Upper lobe of right lung (tissue), 1 donor: ENCODE measurements around the gene ARHGAP6. TPM values are rescaled to one million over a fixed set of nuclear protein-coding genes. Genes with fewer than 3 reads are reported as not detected.

ENCODE experiments used
- ATAC-seq: fragments of 200-7000 bp; cut with Tn5 transposase; one replicate; pipeline ENCODE4 v1.9.1; 2020; ENCODE audit warnings: mild to moderate bottlenecking, moderate library complexity
- DNase-seq: peaks from one replicate; pipeline ENCODE4 v3.0.0-alpha.2; 2020
- H3K27ac ChIP-seq: fragments of 200-600 bp; one replicate; pipeline ENCODE4 v1.8.0; 2022
- H3K27me3 ChIP-seq: fragments of 200-600 bp; one replicate; pipeline ENCODE4 v1.8.0; 2022; ENCODE audit warnings: mild to moderate bottlenecking
- H3K36me3 ChIP-seq: fragments of 200-600 bp; one replicate; pipeline ENCODE4 v1.8.0; 2022
- H3K4me1 ChIP-seq: fragments of 200-600 bp; one replicate; pipeline ENCODE4 v1.8.0; 2022
- H3K4me3 ChIP-seq: fragments of 200-600 bp; one replicate; pipeline ENCODE4 v1.8.0; 2022; ENCODE audit warnings: mild to moderate bottlenecking
- H3K9me3 ChIP-seq: fragments of 200-600 bp; one replicate; pipeline ENCODE4 v1.8.0; 2022
- intact Hi-C: fragments of 100-400 bp; cut with DNase I; formaldehyde crosslinking; loops from one replicate; pipeline ENCODE4 v1.11.0; 2022
- total RNA-seq: library from RNA; stranded (reverse); fragmentation: NEBNext Ultra II Directional; extraction: Animal tissue kit (Norgen Biotek cat#: 25700); gene quantifications from one replicate; pipeline ENCODE4 v1.2.1, GENCODE V29; 2021
- TF ChIP-seq, protein P1 (sequence below): fragments of 200-600 bp; IDR thresholded peaks from one replicate; pipeline ENCODE4 v1.8.0; 2022; ENCODE audit warnings: antibody characterized with exemption
- donor health status: DM: no; HTN: yes; CAD: no; lungs with severe emphysema.

ARHGAP6 gene
- total RNA-seq, 1 donor from 2014 or later: 17.1 TPM

DNA sequence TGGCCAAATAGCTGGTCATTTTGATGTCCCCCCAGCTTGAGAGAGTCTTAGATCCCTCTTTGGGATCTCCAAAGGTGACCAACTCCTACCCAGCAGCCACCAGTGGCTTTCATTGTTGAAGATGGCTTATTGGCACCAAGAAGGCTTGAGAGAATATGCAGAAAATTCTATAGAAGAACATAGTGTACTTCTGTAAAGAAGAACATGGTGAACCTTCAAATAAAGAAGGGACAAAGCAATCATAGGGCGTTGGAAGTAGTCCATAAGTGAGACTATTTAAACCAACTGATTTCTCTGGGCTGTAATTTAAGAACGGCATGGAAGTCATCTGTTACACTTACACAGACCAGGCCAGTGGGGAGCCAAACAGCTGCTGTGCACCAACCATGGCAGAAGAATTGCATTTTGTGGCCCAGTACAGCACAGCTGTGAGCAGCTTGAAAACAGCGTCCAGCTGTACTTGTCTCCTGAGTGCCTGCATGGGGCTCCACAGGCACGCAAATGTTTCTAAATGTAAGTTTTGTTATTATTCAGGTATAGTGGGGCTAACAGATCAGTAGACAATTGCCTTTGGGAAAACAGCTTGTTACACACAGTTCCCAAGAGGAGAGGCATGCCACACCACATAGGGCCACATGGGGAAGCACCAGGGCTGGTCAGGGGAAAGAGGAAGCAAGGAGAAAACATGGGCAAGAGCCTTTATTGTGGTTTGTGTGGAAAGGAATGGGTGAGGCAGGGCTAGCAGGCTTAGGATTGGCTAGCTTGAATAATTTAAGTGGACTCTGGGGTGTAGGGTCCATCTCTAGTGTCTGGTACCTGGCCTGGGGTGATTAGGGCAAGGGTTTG is 125.0 kb downstream of the ARHGAP6 start:
- no peaks in the 10 kb centered on the region for H3K4me1 ChIP-seq
- no peaks in the 10 kb centered on the region for H3K36me3 ChIP-seq
- TF ChIP-seq, protein P1, sequence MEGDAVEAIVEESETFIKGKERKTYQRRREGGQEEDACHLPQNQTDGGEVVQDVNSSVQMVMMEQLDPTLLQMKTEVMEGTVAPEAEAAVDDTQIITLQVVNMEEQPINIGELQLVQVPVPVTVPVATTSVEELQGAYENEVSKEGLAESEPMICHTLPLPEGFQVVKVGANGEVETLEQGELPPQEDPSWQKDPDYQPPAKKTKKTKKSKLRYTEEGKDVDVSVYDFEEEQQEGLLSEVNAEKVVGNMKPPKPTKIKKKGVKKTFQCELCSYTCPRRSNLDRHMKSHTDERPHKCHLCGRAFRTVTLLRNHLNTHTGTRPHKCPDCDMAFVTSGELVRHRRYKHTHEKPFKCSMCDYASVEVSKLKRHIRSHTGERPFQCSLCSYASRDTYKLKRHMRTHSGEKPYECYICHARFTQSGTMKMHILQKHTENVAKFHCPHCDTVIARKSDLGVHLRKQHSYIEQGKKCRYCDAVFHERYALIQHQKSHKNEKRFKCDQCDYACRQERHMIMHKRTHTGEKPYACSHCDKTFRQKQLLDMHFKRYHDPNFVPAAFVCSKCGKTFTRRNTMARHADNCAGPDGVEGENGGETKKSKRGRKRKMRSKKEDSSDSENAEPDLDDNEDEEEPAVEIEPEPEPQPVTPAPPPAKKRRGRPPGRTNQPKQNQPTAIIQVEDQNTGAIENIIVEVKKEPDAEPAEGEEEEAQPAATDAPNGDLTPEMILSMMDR: no peak
- DNase-seq (no peak), ATAC-seq (peak; percentile 82)
- intact Hi-C loops: no loop called here
- no peaks in the 10 kb centered on the region for H3K9me3 ChIP-seq
- H3K4me3 ChIP-seq: no peak overlapping the region
- H3K27me3 ChIP-seq: no peaks in the 10 kb centered on the region
- peak overlapping the region; percentile 47 for H3K27ac ChIP-seq

DNA sequence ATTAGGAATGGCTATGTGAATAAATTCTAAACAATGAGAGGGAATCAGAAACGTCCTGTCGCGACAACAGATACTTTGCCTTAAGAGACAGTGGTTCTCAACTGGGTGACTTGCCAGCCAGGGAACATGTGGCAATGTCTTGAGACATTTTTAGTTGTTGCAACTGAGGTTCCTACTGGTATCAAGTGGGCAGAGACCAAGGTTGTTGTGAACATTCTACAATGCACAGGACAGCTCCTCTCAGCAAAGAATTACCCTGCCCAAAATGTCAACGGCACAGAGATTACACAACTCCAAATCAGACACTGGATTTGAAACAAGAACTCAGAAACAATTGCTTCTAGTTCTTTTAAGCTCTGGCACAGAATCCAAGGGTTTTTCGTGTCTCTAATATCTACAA is 128.6 kb downstream of the ARHGAP6 start:
- Histone ChIP-seq H3K4me1 (no peaks in the 10 kb centered on the region), H3K36me3 (no peaks in the 10 kb centered on the region), H3K9me3 (no peaks in the 10 kb centered on the region), H3K27ac (no peak overlapping the region), H3K4me3 (no peak overlapping the region), H3K27me3 (no peaks in the 10 kb centered on the region)
- DNase-seq: no peak
- ATAC-seq: no peak
- intact Hi-C loops: loop anchor here (10.0 kb wide), 1 partner anchor 238 kb away; no protein-coding TSS in a partner anchor
- TF ChIP-seq, protein P1: no peak

DNA sequence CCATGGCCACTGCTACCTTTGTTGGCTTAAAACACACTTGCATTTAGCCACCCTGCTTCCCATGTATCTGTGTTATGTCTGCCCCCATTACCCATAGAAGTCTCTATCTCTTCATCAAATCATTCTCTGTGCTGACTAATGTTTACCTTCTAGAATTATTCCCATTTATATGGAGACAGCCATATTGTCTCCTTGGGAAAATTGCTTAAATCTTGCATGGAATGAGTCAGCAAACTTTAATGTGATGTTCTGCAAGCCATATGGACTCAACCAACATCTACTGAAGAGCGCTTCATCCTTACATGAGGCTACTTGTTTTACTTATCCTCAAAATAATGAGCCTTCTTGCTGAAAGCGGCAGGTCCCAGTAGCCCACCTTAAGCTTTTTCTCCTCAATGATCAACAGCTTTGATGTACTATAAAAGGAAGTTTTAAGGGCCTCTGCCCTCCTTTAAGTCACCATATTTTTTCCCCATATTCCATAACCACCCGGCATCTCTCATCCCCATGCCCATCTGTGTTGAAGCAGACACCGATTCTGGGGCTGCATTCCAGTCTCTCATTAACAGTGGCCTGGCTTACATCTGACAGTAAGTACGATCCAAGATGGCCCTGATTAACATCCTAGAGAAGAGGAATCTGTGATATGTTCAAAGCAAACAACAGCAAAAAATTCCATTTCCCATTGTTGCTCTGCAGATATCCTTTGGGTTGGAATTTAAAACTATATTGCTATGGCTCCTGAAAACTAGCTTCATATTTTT is 130.4 kb downstream of the ARHGAP6 start:
- no peaks in the 10 kb centered on the region for H3K36me3 ChIP-seq
- no peaks in the 10 kb centered on the region for H3K4me1 ChIP-seq
- TF ChIP-seq, protein P1: no peak
- no peak overlapping the region for H3K27ac ChIP-seq
- DNase-seq (no peak), ATAC-seq (no peak)
- no peak overlapping the region for H3K4me3 ChIP-seq
- intact Hi-C loops: loop anchor here (10.0 kb wide), 1 partner anchor 239 kb away; no protein-coding TSS in a partner anchor
- H3K9me3 ChIP-seq: no peaks in the 10 kb centered on the region
- H3K27me3 ChIP-seq: no peaks in the 10 kb centered on the region

DNA sequence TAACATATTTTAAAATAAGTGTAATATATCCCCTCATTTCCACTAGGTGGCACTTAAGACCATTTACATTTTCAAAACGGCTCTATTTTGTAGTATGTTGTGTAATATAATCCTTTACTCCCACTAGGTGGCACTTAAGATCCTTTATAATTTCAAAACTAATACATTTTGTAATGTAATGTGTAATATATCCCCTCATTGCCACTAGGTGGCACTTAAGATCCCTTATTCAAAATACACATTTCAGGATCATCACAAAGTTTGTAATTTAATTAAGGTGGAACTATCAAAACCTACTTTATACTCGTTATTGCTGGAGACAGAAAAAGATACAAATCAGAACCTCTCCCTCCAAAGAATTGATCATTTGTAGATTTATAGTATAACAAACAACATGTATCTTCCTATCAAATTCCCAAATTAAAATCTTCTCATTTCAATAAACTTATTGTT is 132.5 kb downstream of the ARHGAP6 start:
- Histone ChIP-seq H3K9me3 (no peaks in the 10 kb centered on the region), H3K27me3 (no peaks in the 10 kb centered on the region), H3K36me3 (no peaks in the 10 kb centered on the region), H3K27ac (no peak overlapping the region), H3K4me1 (no peaks in the 10 kb centered on the region), H3K4me3 (no peak overlapping the region)
- intact Hi-C loops: loop anchor here (10.0 kb wide), 1 partner anchor 242 kb away; no protein-coding TSS in a partner anchor
- TF ChIP-seq, protein P1: peak; percentile 78
- DNase-seq (no peak), ATAC-seq (peak; percentile 88)

DNA sequence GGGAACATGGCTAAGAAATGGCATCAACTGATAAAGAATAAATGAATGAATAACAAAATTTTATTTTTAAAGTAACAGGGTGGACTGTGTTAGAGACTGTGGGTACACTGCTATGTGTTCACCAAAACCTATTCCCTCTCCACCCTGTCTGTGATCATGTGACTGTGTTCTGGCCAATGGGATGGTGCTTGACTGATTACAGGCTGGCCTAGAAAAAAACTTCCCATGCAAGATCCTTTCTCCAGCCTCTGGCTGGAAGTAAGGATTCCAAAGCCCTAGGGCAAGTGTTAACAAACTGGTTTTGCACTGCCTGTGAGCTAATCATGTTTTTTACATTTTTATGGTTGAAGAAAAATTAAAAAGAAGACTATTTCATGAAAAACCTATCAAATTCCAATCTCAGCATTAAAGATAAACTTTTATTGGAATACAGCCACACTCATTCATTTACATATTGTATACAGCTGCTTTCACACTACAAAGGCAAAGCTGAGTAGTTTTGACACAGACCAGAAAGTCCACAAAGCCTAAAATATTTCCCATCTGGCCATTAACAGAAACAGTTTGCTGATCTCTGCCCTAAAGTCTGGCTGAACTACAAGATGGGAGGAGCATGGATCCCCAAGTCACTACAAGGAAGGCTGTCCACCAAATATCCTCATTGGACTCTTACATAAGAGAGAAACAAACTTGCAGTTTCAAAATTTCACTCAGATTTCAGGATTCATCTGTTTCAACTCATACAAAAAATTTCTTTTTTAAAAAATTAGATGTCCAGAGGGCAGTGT is 133.2 kb downstream of the ARHGAP6 start:
- TF ChIP-seq, protein P1: no peak
- intact Hi-C loops: loop anchor here (10.0 kb wide), 1 partner anchor 242 kb away; no protein-coding TSS in a partner anchor
- Histone ChIP-seq H3K27ac (no peak overlapping the region), H3K27me3 (no peaks in the 10 kb centered on the region), H3K36me3 (no peaks in the 10 kb centered on the region), H3K9me3 (no peaks in the 10 kb centered on the region), H3K4me1 (no peaks in the 10 kb centered on the region), H3K4me3 (no peak overlapping the region)
- ATAC-seq: no peak
- no peak for DNase-seq
